GM23248 (cell line): ENCODE results near the gene MRTFB. TPM values are rescaled to one million over a fixed set of nuclear protein-coding genes. Genes with fewer than 3 reads are reported as not detected.

ENCODE experiments used
- DNase-seq: peaks from one replicate; pipeline ENCODE4 v3.0.0-alpha.2; 2015
- H2AFZ ChIP-seq: fragments of 200-600 bp; sonication (generic); 2 replicates; pipeline ENCODE4 v1.6.1; 2016; ENCODE audit warnings: antibody characterized with exemption
- H3F3A ChIP-seq: fragments of 200-600 bp; sonication (generic); 2 replicates; pipeline ENCODE4 v1.6.1; 2016; ENCODE audit warnings: mild to moderate bottlenecking, antibody characterized with exemption, mixed run types; ENCODE audit not compliant: insufficient read depth
- H3K27ac ChIP-seq: fragments of 200-600 bp; sonication (generic); 2 replicates; pipeline ENCODE4 v1.5.1; 2016; ENCODE audit warnings: mild to moderate bottlenecking
- H3K27me3 ChIP-seq: fragments of 200-600 bp; sonication (generic); replicated peaks from 2 replicates; pipeline ENCODE4 v1.6.1; 2016; ENCODE audit warnings: mild to moderate bottlenecking; ENCODE audit not compliant: insufficient read depth
- H3K36me3 ChIP-seq: fragments of 200-600 bp; sonication (generic); 2 replicates; pipeline ENCODE4 v1.6.1; 2016; ENCODE audit warnings: low read depth, mild to moderate bottlenecking
- H3K4me1 ChIP-seq: fragments of 200-600 bp; sonication (generic); 2 replicates; pipeline ENCODE4 v1.6.1; 2016; ENCODE audit warnings: mild to moderate bottlenecking; ENCODE audit not compliant: insufficient read depth
- H3K4me2 ChIP-seq: fragments of 200-600 bp; sonication (generic); one replicate; pipeline ENCODE4 v1.6.1; 2016; ENCODE audit warnings: mild to moderate bottlenecking; ENCODE audit not compliant: unreplicated experiment
- H3K4me3 ChIP-seq: fragments of 200-600 bp; sonication (generic); 2 replicates; pipeline ENCODE4 v1.5.1; 2016; ENCODE audit warnings: mild to moderate bottlenecking
- H3K79me2 ChIP-seq: fragments of 200-600 bp; sonication (generic); 2 replicates; pipeline ENCODE4 v1.6.1; 2016; ENCODE audit warnings: mild to moderate bottlenecking; ENCODE audit not compliant: insufficient read depth
- H3K9ac ChIP-seq: fragments of 200-600 bp; sonication (generic); 2 replicates; pipeline ENCODE4 v1.6.1; 2016; ENCODE audit warnings: mild to moderate bottlenecking
- H3K9me2 ChIP-seq: fragments of 200-600 bp; sonication (generic); 2 replicates; pipeline ENCODE4 v1.6.1; 2016; ENCODE audit warnings: mixed run types, mild to moderate bottlenecking, moderate library complexity; ENCODE audit not compliant: insufficient read depth
- H3K9me3 ChIP-seq: fragments of 200-600 bp; sonication (generic); one replicate; pipeline ENCODE4 v1.6.1; 2017; ENCODE audit warnings: low read depth
- H4K20me1 ChIP-seq: fragments of 200-600 bp; sonication (generic); 2 replicates; pipeline ENCODE4 v1.6.0; 2016; ENCODE audit not compliant: insufficient read depth
- EZH2 ChIP-seq: fragments of 200-600 bp; sonication (generic); IDR thresholded peaks from 2 replicates; pipeline ENCODE4 v1.6.1; 2018; ENCODE audit warnings: antibody characterized with exemption, mild to moderate bottlenecking; ENCODE audit not compliant: insufficient read depth, poor library complexity, severe bottlenecking
- EZH2phosphoT487 ChIP-seq: fragments of 200-600 bp; sonication (generic); IDR thresholded peaks from 2 replicates; pipeline ENCODE4 v1.6.1; 2018; ENCODE audit warnings: antibody characterized with exemption, moderate library complexity, mild to moderate bottlenecking, low read depth; ENCODE audit not compliant: insufficient read depth
- WGBS, 2 experiments: methylation state at CpG; one replicate each; pipeline ENCODE4 v1.1.6; 2015 to 2017; ENCODE audit warnings: low lambda C conversion rate in 2 of 2, low coverage in 1 of 2; ENCODE audit errors: missing lambda C conversion rate in 2 of 2; 5-methylcytosine and 5-hydroxymethylcytosine counted together
- in situ Hi-C: fragments of 300-500 bp; cut with MboI; formaldehyde crosslinking; loops from 2 replicates; pipeline ENCODE4 v1.15.0; 2020
- microRNA counts: library from miRNA; unstranded; fragments of <30 nt; microRNA quantifications from one replicate; lab custom pipeline; 2016
- microRNA-seq: library from miRNA; unstranded; fragments of <30 nt; microRNA quantifications from one replicate; pipeline ENCODE4, GENCODE V29; 2016; ENCODE audit warnings: borderline number of aligned reads
- polyA plus RNA-seq: library from polyadenylated mRNA; unstranded; fragments of >200 nt; fragmentation: Nextera tagmentation; extraction: Ambion mirVana; gene quantifications from 2 replicates; pipeline ENCODE4 v1.2.1, GENCODE V29; 2016
- small RNA-seq: library from RNA; depleted of rRNA; stranded (forward); fragments of <200 nt; gene quantifications from one replicate; pipeline ENCODE3, GENCODE V24; 2014; ENCODE audit warnings: low read depth, low replicate concordance
- total RNA-seq: library from RNA; depleted of rRNA; stranded (reverse); fragments of >200 nt; shearing (Covaris generic); gene quantifications from 2 replicates; pipeline ENCODE4 v1.2.3, GENCODE V29; 2014; rRNA removed

MRTFB gene
- total and polyA plus RNA-seq, 2 experiments from 2014 or later: 3.1 to 5.1 TPM

GRCh38 chr16:14310519-14310991 lies 239.4 kb downstream of the MRTFB start:
- Histone ChIP-seq H4K20me1 (0 out of 2 replicates have a peak, but pooled peaks cover under 1% of the 10 kb centered on the region), H3K36me3 (no peaks in the 10 kb centered on the region), H2AFZ (no peak overlapping the region), H3K27ac (peak overlapping the region; percentile 83), H3K27me3 (no peaks in the 10 kb centered on the region), H3K79me2 (peaks cover 100% of the 10 kb centered on the region), H3K4me2 (peak overlapping the region; percentile 73), H3K4me3 (peak overlapping the region; percentile 45; the same call in 1 of the 2 replicates), H3K9me3 (no peaks in the 10 kb centered on the region), H3K9ac (peak overlapping the region; percentile 66), H3F3A (peaks cover 31% of the 10 kb centered on the region), H3K9me2 (no peaks in the 10 kb centered on the region), H3K4me1 (peaks cover 58% of the 10 kb centered on the region)
- peak; percentile 67 for DNase-seq
- WGBS, 2 experiments: 3 to 6% methylated on average over 8 to 10 of the region's 10 CpGs
- in situ Hi-C loops: no loop called here
- no peak for TF ChIP-seq EZH2
- no peak for TF ChIP-seq EZH2phosphoT487

- 92 to 100% methylated on average over 1 of the region's 1 CpG for WGBS, 2 experiments
- Histone ChIP-seq H3K79me2 (peaks cover 100% of the 10 kb centered on the region), H3K9ac (no peak overlapping the region), H3K4me1 (peaks cover 22% of the 10 kb centered on the region), H3K4me3 (no peak overlapping the region), H3K27me3 (no peaks in the 10 kb centered on the region), H3K4me2 (no peak overlapping the region), H3K36me3 (no peaks in the 10 kb centered on the region), H3K9me3 (no peaks in the 10 kb centered on the region), H2AFZ (no peak overlapping the region), H4K20me1 (peaks cover 4% of the 10 kb centered on the region), H3K27ac (no peak overlapping the region), H3K9me2 (no peaks in the 10 kb centered on the region), H3F3A (peaks cover 22% of the 10 kb centered on the region)
- DNase-seq: no peak
- in situ Hi-C loops: no loop called here
- no peak for TF ChIP-seq EZH2phosphoT487
Measured at GRCh38 chr16:14314116-14314515, 243.0 kb downstream of the MRTFB start.

- Histone ChIP-seq H3K27me3 (no peaks in the 10 kb centered on the region), H3K9ac (no peak overlapping the region), H3K4me1 (peaks cover 5% of the 10 kb centered on the region), H3K27ac (no peak overlapping the region), H3K9me2 (no peaks in the 10 kb centered on the region), H2AFZ (no peak overlapping the region), H3F3A (peaks cover 5% of the 10 kb centered on the region; the same call in 1 of the 2 replicates), H4K20me1 (peaks cover 4% of the 10 kb centered on the region), H3K4me2 (no peak overlapping the region), H3K36me3 (no peaks in the 10 kb centered on the region), H3K9me3 (no peaks in the 10 kb centered on the region), H3K79me2 (peaks cover 100% of the 10 kb centered on the region), H3K4me3 (no peak overlapping the region)
- no peak for DNase-seq
- 82 to 86% methylated on average over 11 of the region's 11 CpGs for WGBS, 2 experiments
- no peak for TF ChIP-seq EZH2phosphoT487
- no peak for TF ChIP-seq EZH2
- in situ Hi-C loops: no loop called here
Measured at GRCh38 chr16:14315683-14316320, 244.7 kb downstream of the MRTFB start.

MicroRNAs encoded within 50 kb of the gene (microRNA counts, 767-probe panel; counts per million panel counts)
- microRNA hsa-miR-193b-3p (lab: Ali Mortazavi, UCI) (447 counts per million, percentile 86 among the panel's probes with 10 or more counts), microRNA hsa-miR-365a-3p (lab: Ali Mortazavi, UCI) (5,689 counts per million, percentile 91 among the panel's probes with 10 or more counts)

Small RNAs within 50 kb of the gene (microRNA-seq; reads per million reads assigned to microRNA genes)
- gene MIR193B (1,245 reads per million, percentile 79 among the genes with 10 or more reads in this experiment), gene MIR365A (42.4 reads per million, percentile 39 among the genes with 10 or more reads in this experiment)

Small RNAs within 50 kb of the gene (small RNA-seq; reads per million reads assigned to genes)
- gene MIR193B: 3.2 reads per million, percentile 73 among the genes with 10 or more reads in this experiment
- not detected for gene MIR365A
- gene RF00019: not detected

Other genes starting within 250 kb of the MRTFB start
- gene ERCC4, start 151.2 kb upstream of the MRTFB start, total RNA-seq: 7.5 and 14.3 TPM in 2 replicates
- 19.3 and 20.1 TPM in 2 replicates for gene ERCC4, start 151.2 kb upstream of the MRTFB start, polyA plus RNA-seq